ENCODE results near the gene PDZD4.

PDZD4 gene

DNA sequence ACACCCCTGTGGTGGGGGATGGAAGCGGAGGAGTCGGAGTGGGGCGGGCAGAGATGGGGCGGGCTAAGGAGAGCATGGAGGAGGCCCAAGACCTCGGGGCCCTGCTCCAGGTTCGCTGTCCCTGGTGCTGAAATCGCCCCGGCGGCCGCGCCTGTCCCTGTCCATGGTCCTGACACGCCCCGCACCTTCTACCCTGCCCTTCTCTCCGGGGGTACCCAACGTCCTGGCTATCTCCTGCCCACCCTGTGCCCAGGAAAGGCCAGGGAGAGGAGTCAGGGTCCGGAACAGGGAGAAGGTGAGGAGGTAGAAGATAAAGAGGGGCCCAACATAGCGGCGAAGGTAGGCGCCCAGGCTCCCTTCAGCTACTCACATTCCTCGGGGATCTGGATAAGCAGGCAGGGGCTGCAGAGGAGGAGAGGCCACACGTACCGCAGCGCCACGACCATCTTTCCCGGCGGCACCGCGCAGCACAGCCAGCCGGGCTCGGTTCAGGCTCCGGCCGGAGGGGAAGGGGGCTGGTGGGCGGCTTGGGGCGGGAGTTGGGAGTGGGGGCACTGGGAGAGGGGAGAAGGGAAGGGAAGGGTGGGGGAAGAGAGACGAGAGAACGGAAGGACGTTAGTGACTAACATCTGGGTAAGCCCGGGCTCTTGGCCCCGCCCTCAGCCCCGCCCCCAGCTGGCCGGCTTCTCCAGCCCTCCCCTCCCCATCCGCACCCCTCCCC lies 45.2 kb upstream of the PDZD4 start:
- DNase-seq (ENCODE audit: extremely low read depth, low read depth) = no peak
- H3K4me3 ChIP-seq (replicated peaks; ENCODE audit: low read depth, low read length) = no peak overlapping the region
- no peak for TF ChIP-seq CTCF (IDR thresholded peaks at IDR 0.05; ENCODE audit: low read depth, low read length, missing control alignments)

GRCh38 chrX:153874366-153875125 lies 44.2 kb upstream of the PDZD4 start:
- H3K4me3 ChIP-seq (replicated peaks; ENCODE audit: low read depth, low read length) = no peak overlapping the region
- no peak for TF ChIP-seq CTCF (IDR thresholded peaks at IDR 0.05; ENCODE audit: low read depth, low read length, missing control alignments)
- no peak for DNase-seq (ENCODE audit: extremely low read depth, low read depth)

DNA sequence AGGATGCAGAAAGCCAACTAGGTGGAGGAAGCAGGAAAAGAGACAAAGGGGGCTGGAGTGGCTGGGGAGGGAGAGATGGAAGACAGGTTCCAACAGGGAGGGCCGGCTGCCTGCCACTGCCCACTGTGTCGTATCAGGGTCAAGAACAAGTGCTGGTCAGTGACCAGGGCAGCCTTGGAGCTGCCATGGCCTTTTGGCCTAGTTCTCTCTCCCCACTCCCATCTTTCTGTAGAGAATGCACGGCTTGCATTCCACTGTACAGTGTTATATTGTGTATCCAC lies 43.7 kb upstream of the PDZD4 start:
- H3K4me3 ChIP-seq (replicated peaks; ENCODE audit: low read depth, low read length) = no peak overlapping the region
- TF ChIP-seq CTCF (IDR thresholded peaks at IDR 0.05; ENCODE audit: low read depth, low read length, missing control alignments) = no peak
- DNase-seq (ENCODE audit: extremely low read depth, low read depth) = no peak

GRCh38 chrX:153873282-153874084 lies 43.1 kb upstream of the PDZD4 start:
- no peak for TF ChIP-seq CTCF (IDR thresholded peaks at IDR 0.05; ENCODE audit: low read depth, low read length, missing control alignments)
- no peak overlapping the region for H3K4me3 ChIP-seq (replicated peaks; ENCODE audit: low read depth, low read length)
- no peak for DNase-seq (ENCODE audit: extremely low read depth, low read depth)

- no peak for DNase-seq (ENCODE audit: extremely low read depth, low read depth)
- no peak for TF ChIP-seq CTCF (IDR thresholded peaks at IDR 0.05; ENCODE audit: low read depth, low read length, missing control alignments)
- no peak overlapping the region for H3K4me3 ChIP-seq (replicated peaks; ENCODE audit: low read depth, low read length)
Measured at GRCh38 chrX:153871946-153872878, 41.9 kb upstream of the PDZD4 start.

DNA sequence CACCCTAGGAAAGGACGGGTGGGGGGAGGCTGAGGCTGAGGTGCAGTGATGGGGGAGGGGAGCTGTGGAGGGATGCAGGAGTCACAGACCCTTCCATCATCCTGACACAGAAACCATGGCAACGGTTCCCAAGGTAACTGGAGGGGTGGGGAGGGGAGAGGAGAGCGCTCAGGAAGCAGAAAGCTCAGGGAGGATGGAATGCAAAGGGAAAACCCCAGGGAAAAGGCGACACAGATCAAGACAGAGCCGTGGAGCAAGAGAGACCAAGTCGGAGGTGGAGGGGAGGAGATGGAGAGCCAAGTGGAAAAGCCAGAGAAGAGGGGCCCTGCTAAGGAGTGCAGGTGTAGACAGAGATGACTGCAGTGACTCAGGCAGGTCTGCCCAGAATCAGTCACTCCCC lies 41.1 kb upstream of the PDZD4 start:
- TF ChIP-seq CTCF (IDR thresholded peaks at IDR 0.05; ENCODE audit: low read depth, low read length, missing control alignments) = no peak
- DNase-seq (ENCODE audit: extremely low read depth, low read depth) = no peak
- no peak overlapping the region for H3K4me3 ChIP-seq (replicated peaks; ENCODE audit: low read depth, low read length)

All from HFF-Myc (cell line).